Transverse colon (tissue), 4 donors: ENCODE results near the gene PAQR6.

Source experiments
- EP300 ChIP-seq: sonication (generic); formaldehyde crosslinking; IDR thresholded peaks from one replicate; pipeline ENCODE4 v1.6.1; 2017; ENCODE audit warnings: antibody characterized with exemption, low read depth
- POLR2A ChIP-seq: fragments of 450-650 bp; IDR thresholded peaks from one replicate; pipeline ENCODE4 v1.6.1; 2016; ENCODE audit warnings: antibody characterized with exemption, mild to moderate bottlenecking, moderate library complexity
- POLR2AphosphoS5 ChIP-seq, 3 donors: sonication (generic); formaldehyde crosslinking; IDR thresholded peaks; one replicate each; pipeline ENCODE4 v1.6.1; 2016; ENCODE audit warnings: antibody characterized with exemption in 3 of 3
- TF ChIP-seq, protein P1 (sequence below), 5 experiments: fragments of 200-600 bp in 3 of 5; fragments of 450-650 bp in 2 of 5; sonication (generic) in 3 of 5; IDR thresholded peaks; 1 replicate in 2 of 5; 2 replicates in 3 of 5; pipeline ENCODE4 v1.5.1; 2016 to 2017; ENCODE audit warnings: antibody characterized with exemption in 5 of 5, inconsistent platforms in 3 of 5, mild to moderate bottlenecking in 2 of 5, moderate library complexity in 1 of 5

DNA sequence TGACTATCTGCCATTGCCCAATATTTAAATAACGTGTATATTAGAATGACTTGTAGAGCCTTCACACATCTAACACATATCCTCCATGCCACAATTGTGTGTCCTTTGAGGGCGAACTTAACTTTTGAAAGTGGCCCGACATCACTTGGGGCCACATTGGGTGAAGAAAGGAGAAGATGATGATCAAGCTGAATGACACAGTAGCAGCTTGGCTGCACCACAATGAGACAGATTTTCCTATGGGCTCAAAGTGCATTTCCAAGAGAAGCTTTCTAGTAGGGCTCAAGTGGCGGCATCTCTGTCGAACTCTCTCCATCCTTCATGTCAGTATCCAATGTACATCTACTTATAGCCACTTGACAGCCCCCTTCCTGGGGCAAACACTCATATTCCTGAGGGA is 9.6 kb downstream of the PAQR6 start:
- TF ChIP-seq, protein P1, sequence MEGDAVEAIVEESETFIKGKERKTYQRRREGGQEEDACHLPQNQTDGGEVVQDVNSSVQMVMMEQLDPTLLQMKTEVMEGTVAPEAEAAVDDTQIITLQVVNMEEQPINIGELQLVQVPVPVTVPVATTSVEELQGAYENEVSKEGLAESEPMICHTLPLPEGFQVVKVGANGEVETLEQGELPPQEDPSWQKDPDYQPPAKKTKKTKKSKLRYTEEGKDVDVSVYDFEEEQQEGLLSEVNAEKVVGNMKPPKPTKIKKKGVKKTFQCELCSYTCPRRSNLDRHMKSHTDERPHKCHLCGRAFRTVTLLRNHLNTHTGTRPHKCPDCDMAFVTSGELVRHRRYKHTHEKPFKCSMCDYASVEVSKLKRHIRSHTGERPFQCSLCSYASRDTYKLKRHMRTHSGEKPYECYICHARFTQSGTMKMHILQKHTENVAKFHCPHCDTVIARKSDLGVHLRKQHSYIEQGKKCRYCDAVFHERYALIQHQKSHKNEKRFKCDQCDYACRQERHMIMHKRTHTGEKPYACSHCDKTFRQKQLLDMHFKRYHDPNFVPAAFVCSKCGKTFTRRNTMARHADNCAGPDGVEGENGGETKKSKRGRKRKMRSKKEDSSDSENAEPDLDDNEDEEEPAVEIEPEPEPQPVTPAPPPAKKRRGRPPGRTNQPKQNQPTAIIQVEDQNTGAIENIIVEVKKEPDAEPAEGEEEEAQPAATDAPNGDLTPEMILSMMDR (IDR thresholded peaks at IDR 0.05), result no peak
- TF ChIP-seq POLR2A, result no peak
- no peak for TF ChIP-seq POLR2AphosphoS5 (IDR thresholded peaks at IDR 0.05)
- TF ChIP-seq EP300, result no peak
